ENCODE results near the gene TIMM13. TPM values are rescaled to one million over a fixed set of nuclear protein-coding genes. Genes with fewer than 3 reads are reported as not detected.

TIMM13 gene
- total and polyA plus RNA-seq, 2 donors (not counting 3 experiments of a cell fraction or from before 2014, with no cell fraction given) = 154 to 160 TPM

GRCh38 chr19:2392366-2392765 is 35.0 kb downstream of the TIMM13 start:
- ChIA-PET POLR2A (no interaction called here), CTCF (interaction anchor here (0.8 to 2.7 kb wide), 14 partner anchors 9 to 245 kb away, joined by 3 to 14 read pairs (median 4); partner anchors contain the start of gene AP3D1)
- DNase-seq (ENCODE audit: low read depth, low spot score) (no peak), FAIRE-seq (no peak)
- Histone ChIP-seq H3K27ac (ENCODE audit: insufficient read depth, low read depth, low read length) (no peak overlapping the region), H3K4me1 (ENCODE audit: control insufficient read depth, extremely low read depth, insufficient read depth, low read length) (no peaks in the 10 kb centered on the region), H2AFZ (ENCODE audit: low read depth, low read length) (no peak overlapping the region), H3K79me2 (ENCODE audit: control insufficient read depth, insufficient read depth, low read length) (no peaks in the 10 kb centered on the region), H3K27me3 (ENCODE audit: control insufficient read depth in 2 of 2, insufficient read depth in 2 of 2, low read length in 2 of 2) (peaks cover 3 to 4% of the 10 kb centered on the region in 2 experiments), H3K4me3 (replicated peaks in 1 of 3; ENCODE audit: insufficient read depth in 1 of 3, low read depth in 1 of 3, low read length in 3 of 3) (no peak overlapping the region), H3K4me2 (ENCODE audit: insufficient read depth, low read length) (no peak overlapping the region), H4K20me1 (replicated peaks; ENCODE audit: control insufficient read depth, extremely low read depth, insufficient read depth, low read length) (no peaks in the 10 kb centered on the region), H3K9me1 (replicated peaks; ENCODE audit: control insufficient read depth, extremely low read depth, insufficient read depth, low read length) (no peaks in the 10 kb centered on the region), H3K9ac (replicated peaks; ENCODE audit: extremely low read depth, insufficient read depth, low read length) (no peak overlapping the region), H3K36me3 (ENCODE audit: control insufficient read depth in 2 of 2, extremely low read depth in 1 of 2, insufficient read depth in 2 of 2, low read length in 2 of 2) (no peaks in the 10 kb centered on the region), H3K9me3 (replicated peaks; ENCODE audit: control insufficient read depth, insufficient read depth, low read length) (no peaks in the 10 kb centered on the region)
- intact Hi-C loops (cut with micrococcal nuclease) = loop anchor here (10.0 kb wide), 1 partner anchor 222 kb away; no protein-coding TSS in a partner anchor
- BruUV-seq (replicated peaks) = no TSS peak
- TF ChIP-seq CTCF (IDR thresholded peaks at IDR 0.05; ENCODE audit: extremely low read depth in 1 of 2, insufficient read depth in 1 of 2, low read depth in 1 of 2, low read length in 2 of 2) (no peak), POLR2A (IDR thresholded peaks at IDR 0.05; ENCODE audit: low read depth, low read length) (no peak), JUN (IDR thresholded peaks at IDR 0.05; ENCODE audit: borderline replicate concordance, insufficient read depth, insufficient read length, low read depth) (no peak), FOS (IDR thresholded peaks at IDR 0.05; ENCODE audit: borderline replicate concordance, insufficient read depth, low read length) (no peak), GATA2 (IDR thresholded peaks at IDR 0.05; ENCODE audit: insufficient read depth, insufficient read length, low read depth, low read length) (no peak), MYC (IDR thresholded peaks at IDR 0.05; ENCODE audit: low read depth, low read length) (no peak), EZH2 (IDR thresholded peaks at IDR 0.05; ENCODE audit: borderline replicate concordance, low read depth, low read length, severe bottlenecking) (no peak), POLR2AphosphoS5 (IDR thresholded peaks at IDR 0.05; ENCODE audit: insufficient read depth, low read depth, low read length) (no peak), MAX (IDR thresholded peaks at IDR 0.05; ENCODE audit: insufficient read depth, insufficient read length) (no peak)
- dilution Hi-C loops (cut with MboI; ENCODE audit: extremely low pct_ligation_motif_present, low sequenced_read_pairs) = no loop called here

Data from endothelial cell of umbilical vein (primary cell).